ENCODE results near the gene OTOF. TPM values are rescaled to one million over a fixed set of nuclear protein-coding genes. Genes with fewer than 3 reads are reported as not detected.

OTOF gene
- total RNA-seq, 1 donor from 2014 or later: not detected

- no peak for TF ChIP-seq CTCF (IDR thresholded peaks at IDR 0.05; ENCODE audit: insufficient read depth, low read length, poor library complexity, severe bottlenecking)
These were observed 5.1 kb upstream of the OTOF start for GRCh38 chr2:26483027-26483326.

GRCh38 chr2:26482211-26483026 lies 4.5 kb upstream of the OTOF start:
- no peak for DNase-seq (ENCODE audit: low read depth)
- Histone ChIP-seq H3K4me3 (ENCODE audit: low read depth, low read length) (no peak overlapping the region), H3K27me3 (ENCODE audit: control insufficient read depth, insufficient read depth, low read length) (peaks cover 9% of the 10 kb centered on the region), H3K36me3 (ENCODE audit: control insufficient read depth, insufficient read depth, low read length) (no peaks in the 10 kb centered on the region)
- TF ChIP-seq CTCF (IDR thresholded peaks at IDR 0.05; ENCODE audit: insufficient read depth, low read length, poor library complexity, severe bottlenecking): no peak

More at GRCh38 chr2:26483027-26483326, 5.1 kb upstream of the OTOF start:
- Histone ChIP-seq H3K36me3 (ENCODE audit: control insufficient read depth, insufficient read depth, low read length) (no peaks in the 10 kb centered on the region), H3K4me3 (ENCODE audit: low read depth, low read length) (no peak overlapping the region), H3K27me3 (ENCODE audit: control insufficient read depth, insufficient read depth, low read length) (peaks cover 9% of the 10 kb centered on the region)
- DNase-seq (ENCODE audit: low read depth): no peak

- H3K4me3 ChIP-seq (ENCODE audit: low read depth, low read length): no peak overlapping the region
- TF ChIP-seq CTCF (IDR thresholded peaks at IDR 0.05; ENCODE audit: insufficient read depth, low read length, poor library complexity, severe bottlenecking): no peak
- DNase-seq (ENCODE audit: low read depth): no peak
These were observed 3.8 kb upstream of the OTOF start for GRCh38 chr2:26481706-26482105.

GRCh38 chr2:26480566-26481423 lies 2.9 kb upstream of the OTOF start:
- Histone ChIP-seq H3K4me3 (ENCODE audit: low read depth, low read length) (no peak overlapping the region), H3K27me3 (ENCODE audit: control insufficient read depth, insufficient read depth, low read length) (peaks cover 8% of the 10 kb centered on the region), H3K36me3 (ENCODE audit: control insufficient read depth, insufficient read depth, low read length) (no peaks in the 10 kb centered on the region)
- no peak for DNase-seq (ENCODE audit: low read depth)
- no peak for TF ChIP-seq CTCF (IDR thresholded peaks at IDR 0.05; ENCODE audit: insufficient read depth, low read length, poor library complexity, severe bottlenecking)

More at GRCh38 chr2:26481706-26482105, 3.8 kb upstream of the OTOF start:
- Histone ChIP-seq H3K27me3 (ENCODE audit: control insufficient read depth, insufficient read depth, low read length) (peaks cover 9% of the 10 kb centered on the region), H3K36me3 (ENCODE audit: control insufficient read depth, insufficient read depth, low read length) (no peaks in the 10 kb centered on the region)

- H3K4me3 ChIP-seq (ENCODE audit: low read depth, low read length): no peak overlapping the region
- no peak for TF ChIP-seq CTCF (IDR thresholded peaks at IDR 0.05; ENCODE audit: insufficient read depth, low read length, poor library complexity, severe bottlenecking)
- H3K27me3 ChIP-seq (ENCODE audit: control insufficient read depth, insufficient read depth, low read length): peaks cover 6% of the 10 kb centered on the region
- no peak for DNase-seq (ENCODE audit: low read depth)
- no peaks in the 10 kb centered on the region for H3K36me3 ChIP-seq (ENCODE audit: control insufficient read depth, insufficient read depth, low read length)
These were observed 2.1 kb upstream of the OTOF start for GRCh38 chr2:26479789-26480565.

Measured in kidney epithelial cell (primary cell).